HepG2 (cell line): Measurements from ENCODE around the gene GDF9. TPM values are rescaled to one million over a fixed set of nuclear protein-coding genes. Genes with fewer than 3 reads are reported as not detected.

Experiments used
- CBFB ChIP-seq: sonication (generic); formaldehyde crosslinking; IDR thresholded peaks from 2 replicates; pipeline ENCODE4 v1.4.0; 2020; ENCODE audit warnings: missing genetic modification reagents
- FOXJ3 ChIP-seq: sonication (generic); formaldehyde crosslinking; IDR thresholded peaks from 2 replicates; pipeline ENCODE4 v1.4.0; 2020; ENCODE audit warnings: missing genetic modification reagents, mild to moderate bottlenecking, borderline replicate concordance
- KAT7 ChIP-seq: IDR thresholded peaks from 2 replicates; pipeline ENCODE4 v1.6.1; 2018; ENCODE audit warnings: borderline replicate concordance, missing compliant biosample characterization
- NR1H2 ChIP-seq: sonication (generic); formaldehyde crosslinking; IDR thresholded peaks from 2 replicates; pipeline ENCODE4 v1.8.1; 2022; ENCODE audit warnings: low read depth, missing genetic modification reagents, borderline replicate concordance
- RFX3 ChIP-seq: IDR thresholded peaks from 2 replicates; pipeline ENCODE4 v1.6.1; 2016; ENCODE audit warnings: missing biosample characterization, missing genetic modification reagents
- SMAD1 ChIP-seq: sonication (generic); formaldehyde crosslinking; IDR thresholded peaks from 2 replicates; pipeline ENCODE4 v1.4.0; 2020; ENCODE audit warnings: missing genetic modification reagents, low read depth, mild to moderate bottlenecking, borderline replicate concordance
- SSRP1 ChIP-seq: IDR thresholded peaks from 2 replicates; pipeline ENCODE4 v1.6.1; 2016; ENCODE audit warnings: control low read depth
- TBP ChIP-seq: sonication (generic); formaldehyde crosslinking; IDR thresholded peaks from 2 replicates; pipeline ENCODE4 v1.5.0; 2020; ENCODE audit warnings: missing genetic modification reagents
- THAP11 ChIP-seq: IDR thresholded peaks from 2 replicates; pipeline ENCODE4 v1.6.1; 2016; ENCODE audit warnings: missing biosample characterization, missing genetic modification reagents
- WIZ ChIP-seq: sonication (generic); formaldehyde crosslinking; IDR thresholded peaks from 2 replicates; pipeline ENCODE4 v1.5.1; 2020; ENCODE audit warnings: mild to moderate bottlenecking, missing genetic modification reagents
- ZBTB42 ChIP-seq: sonication (generic); formaldehyde crosslinking; IDR thresholded peaks from 2 replicates; pipeline ENCODE4 v1.5.0; 2020; ENCODE audit warnings: mild to moderate bottlenecking, missing genetic modification reagents
- ZC3H13 ChIP-seq: sonication (generic); formaldehyde crosslinking; IDR thresholded peaks from 2 replicates; pipeline ENCODE4 v1.8.1; 2023; ENCODE audit warnings: mild to moderate bottlenecking, missing genetic modification reagents, moderate library complexity
- ZFP37 ChIP-seq: sonication (generic); formaldehyde crosslinking; IDR thresholded peaks from 2 replicates; pipeline ENCODE4 v1.4.0; 2020; ENCODE audit warnings: missing genetic modification reagents, borderline replicate concordance
- ZNF264 ChIP-seq: sonication (generic); formaldehyde crosslinking; IDR thresholded peaks from 2 replicates; pipeline ENCODE4 v1.4.0; 2020; ENCODE audit warnings: missing genetic modification reagents
- ZNF777 ChIP-seq: sonication (generic); formaldehyde crosslinking; IDR thresholded peaks from 2 replicates; pipeline ENCODE4 v1.4.0; 2020; ENCODE audit warnings: missing genetic modification reagents
- polyA plus RNA-seq, 8 experiments: library from polyadenylated mRNA; depleted of rRNA in 3 of 8; stranded (reverse) in 7 of 8; unstranded in 1 of 8; fragments of >200 nt; fragmentation: Illumina TruSeq in 4 of 8; extraction: Trizol in 4 of 8; gene quantifications; 2 replicates each; pipeline versions ENCODE4 v1.2.1 to v1.2.3, GENCODE V29; 2011 to 2016; ENCODE audit warnings: low read depth in 4 of 8, missing spikeins in 1 of 8, mixed read lengths in 1 of 8; ENCODE audit not compliant: insufficient read depth in 1 of 8
- total RNA-seq, 5 experiments: library from RNA; depleted of rRNA; stranded (reverse); fragments of >200 nt; fragmentation: Illumina TruSeq; extraction: Trizol; gene quantifications; 2 replicates each; pipeline ENCODE4 v1.2.3, GENCODE V29; 2016; ENCODE audit warnings: low read depth in 1 of 5
- TF ChIP-seq, protein P1 (sequence below): IDR thresholded peaks from 2 replicates; pipeline ENCODE4 v1.6.1; 2012; ENCODE audit warnings: low read depth, low read length, improper control_type of control experiment
- TF ChIP-seq, protein P2 (sequence below): sonication (generic); formaldehyde crosslinking; IDR thresholded peaks from 2 replicates; pipeline ENCODE4 v1.5.1; 2020; ENCODE audit warnings: missing genetic modification reagents, mild to moderate bottlenecking, borderline replicate concordance
- TF ChIP-seq, protein P3 (sequence below): sonication (generic); formaldehyde crosslinking; IDR thresholded peaks from 2 replicates; pipeline ENCODE4 v1.4.0; 2020; ENCODE audit warnings: missing genetic modification reagents
- TF ChIP-seq, protein P4 (sequence below): sonication (generic); formaldehyde crosslinking; IDR thresholded peaks from 2 replicates; pipeline ENCODE4 v1.4.0; 2020; ENCODE audit warnings: missing genetic modification reagents

Gene GDF9
- total and polyA plus RNA-seq, 2 of the 13 experiments (the other 11 are each of a cell fraction or from before 2014, with no cell fraction given), result 0.33 to 0.38 TPM

DNA sequence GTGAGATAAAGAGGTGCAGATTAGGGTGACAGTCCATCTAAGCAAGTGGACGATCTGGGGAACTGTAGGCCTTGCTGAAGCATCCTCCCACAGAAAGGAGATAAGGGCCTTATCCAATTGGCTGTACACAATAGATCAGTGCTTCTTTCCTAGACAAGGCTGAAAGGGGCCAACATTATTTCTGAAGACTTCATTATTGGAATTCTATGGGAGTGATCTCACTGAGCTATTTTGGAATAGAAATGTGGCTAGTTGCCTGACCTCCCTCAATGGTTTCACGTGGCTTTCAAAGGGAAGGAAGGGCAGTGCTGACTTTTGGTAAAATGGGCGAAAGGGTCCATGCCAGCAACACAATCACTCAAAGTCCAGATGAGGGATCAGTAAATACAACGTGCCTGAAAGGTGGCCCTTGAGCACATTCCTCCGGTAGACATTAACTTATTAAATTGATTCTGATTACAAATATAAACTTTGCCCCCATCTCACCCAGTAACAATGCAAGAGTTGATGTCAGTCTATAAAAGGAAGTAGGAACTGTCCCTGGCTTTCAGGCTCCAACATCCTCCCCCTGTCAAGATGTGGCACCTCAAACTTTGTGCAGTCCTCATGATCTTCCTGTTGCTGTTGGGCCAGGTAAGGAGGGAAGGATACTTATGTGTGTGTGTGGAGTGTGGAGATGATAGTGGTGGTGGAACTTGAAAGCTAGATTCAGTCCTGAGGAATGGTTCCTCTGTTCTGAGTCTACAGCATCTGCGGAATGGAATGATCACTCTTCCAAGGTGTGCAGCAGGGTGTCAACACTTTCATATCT is 7.1 kb upstream of the GDF9 start, which contains the start of gene LEAP2 (continued):
- TF ChIP-seq NR1H2 (CRISPR knock-in tag) (no peak), FOXJ3 (CRISPR knock-in tag) (peak; percentile 59; the same call in 1 of the 2 replicates), TBP (CRISPR knock-in tag) (no peak), KAT7 (CRISPR knock-in tag) (peak; percentile 48; the same call in 1 of the 2 replicates), WIZ (CRISPR knock-in tag) (peak; percentile 94), SMAD1 (CRISPR knock-in tag) (no peak), SSRP1 (CRISPR knock-in tag) (peak; percentile 81; the same call in 1 of the 2 replicates), ZBTB42 (CRISPR knock-in tag) (no peak), THAP11 (CRISPR knock-in tag) (peak; percentile 53; the same call in 1 of the 2 replicates), RFX3 (CRISPR knock-in tag) (no peak), ZC3H13 (CRISPR knock-in tag) (peak; percentile 96), ZNF264 (CRISPR knock-in tag) (no peak), ZFP37 (CRISPR knock-in tag) (0 out of 2 replicates have a peak, but pooled peaks have one; percentile 21), ZNF777 (CRISPR knock-in tag) (no peak), CBFB (CRISPR knock-in tag) (0 out of 2 replicates have a peak, but pooled peaks have one; percentile 12)
- TF ChIP-seq, protein P1, sequence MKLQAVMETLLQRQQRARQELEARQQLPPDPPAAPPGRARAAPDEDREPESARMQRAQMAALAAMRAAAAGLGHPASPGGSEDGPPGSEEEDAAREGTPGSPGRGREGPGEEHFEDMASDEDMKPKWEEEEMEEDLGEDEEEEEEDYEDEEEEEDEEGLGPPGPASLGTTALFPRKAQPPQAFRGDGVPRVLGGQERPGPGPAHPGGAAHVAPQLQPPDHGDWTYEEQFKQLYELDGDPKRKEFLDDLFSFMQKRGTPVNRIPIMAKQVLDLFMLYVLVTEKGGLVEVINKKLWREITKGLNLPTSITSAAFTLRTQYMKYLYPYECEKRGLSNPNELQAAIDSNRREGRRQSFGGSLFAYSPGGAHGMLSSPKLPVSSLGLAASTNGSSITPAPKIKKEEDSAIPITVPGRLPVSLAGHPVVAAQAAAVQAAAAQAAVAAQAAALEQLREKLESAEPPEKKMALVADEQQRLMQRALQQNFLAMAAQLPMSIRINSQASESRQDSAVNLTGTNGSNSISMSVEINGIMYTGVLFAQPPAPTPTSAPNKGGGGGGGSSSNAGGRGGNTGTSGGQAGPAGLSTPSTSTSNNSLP, result peak; percentile 99
- TF ChIP-seq, protein P2, sequence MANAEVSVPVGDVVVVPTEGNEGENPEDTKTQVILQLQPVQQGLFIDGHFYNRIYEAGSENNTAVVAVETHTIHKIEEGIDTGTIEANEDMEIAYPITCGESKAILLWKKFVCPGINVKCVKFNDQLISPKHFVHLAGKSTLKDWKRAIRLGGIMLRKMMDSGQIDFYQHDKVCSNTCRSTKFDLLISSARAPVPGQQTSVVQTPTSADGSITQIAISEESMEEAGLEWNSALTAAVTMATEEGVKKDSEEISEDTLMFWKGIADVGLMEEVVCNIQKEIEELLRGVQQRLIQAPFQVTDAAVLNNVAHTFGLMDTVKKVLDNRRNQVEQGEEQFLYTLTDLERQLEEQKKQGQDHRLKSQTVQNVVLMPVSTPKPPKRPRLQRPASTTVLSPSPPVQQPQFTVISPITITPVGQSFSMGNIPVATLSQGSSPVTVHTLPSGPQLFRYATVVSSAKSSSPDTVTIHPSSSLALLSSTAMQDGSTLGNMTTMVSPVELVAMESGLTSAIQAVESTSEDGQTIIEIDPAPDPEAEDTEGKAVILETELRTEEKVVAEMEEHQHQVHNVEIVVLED (CRISPR knock-in tag), result no peak
- TF ChIP-seq, protein P3, sequence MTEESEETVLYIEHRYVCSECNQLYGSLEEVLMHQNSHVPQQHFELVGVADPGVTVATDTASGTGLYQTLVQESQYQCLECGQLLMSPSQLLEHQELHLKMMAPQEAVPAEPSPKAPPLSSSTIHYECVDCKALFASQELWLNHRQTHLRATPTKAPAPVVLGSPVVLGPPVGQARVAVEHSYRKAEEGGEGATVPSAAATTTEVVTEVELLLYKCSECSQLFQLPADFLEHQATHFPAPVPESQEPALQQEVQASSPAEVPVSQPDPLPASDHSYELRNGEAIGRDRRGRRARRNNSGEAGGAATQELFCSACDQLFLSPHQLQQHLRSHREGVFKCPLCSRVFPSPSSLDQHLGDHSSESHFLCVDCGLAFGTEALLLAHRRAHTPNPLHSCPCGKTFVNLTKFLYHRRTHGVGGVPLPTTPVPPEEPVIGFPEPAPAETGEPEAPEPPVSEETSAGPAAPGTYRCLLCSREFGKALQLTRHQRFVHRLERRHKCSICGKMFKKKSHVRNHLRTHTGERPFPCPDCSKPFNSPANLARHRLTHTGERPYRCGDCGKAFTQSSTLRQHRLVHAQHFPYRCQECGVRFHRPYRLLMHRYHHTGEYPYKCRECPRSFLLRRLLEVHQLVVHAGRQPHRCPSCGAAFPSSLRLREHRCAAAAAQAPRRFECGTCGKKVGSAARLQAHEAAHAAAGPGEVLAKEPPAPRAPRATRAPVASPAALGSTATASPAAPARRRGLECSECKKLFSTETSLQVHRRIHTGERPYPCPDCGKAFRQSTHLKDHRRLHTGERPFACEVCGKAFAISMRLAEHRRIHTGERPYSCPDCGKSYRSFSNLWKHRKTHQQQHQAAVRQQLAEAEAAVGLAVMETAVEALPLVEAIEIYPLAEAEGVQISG (CRISPR knock-in tag), result no peak; the same call in 1 of the 2 replicates
- TF ChIP-seq, protein P4, sequence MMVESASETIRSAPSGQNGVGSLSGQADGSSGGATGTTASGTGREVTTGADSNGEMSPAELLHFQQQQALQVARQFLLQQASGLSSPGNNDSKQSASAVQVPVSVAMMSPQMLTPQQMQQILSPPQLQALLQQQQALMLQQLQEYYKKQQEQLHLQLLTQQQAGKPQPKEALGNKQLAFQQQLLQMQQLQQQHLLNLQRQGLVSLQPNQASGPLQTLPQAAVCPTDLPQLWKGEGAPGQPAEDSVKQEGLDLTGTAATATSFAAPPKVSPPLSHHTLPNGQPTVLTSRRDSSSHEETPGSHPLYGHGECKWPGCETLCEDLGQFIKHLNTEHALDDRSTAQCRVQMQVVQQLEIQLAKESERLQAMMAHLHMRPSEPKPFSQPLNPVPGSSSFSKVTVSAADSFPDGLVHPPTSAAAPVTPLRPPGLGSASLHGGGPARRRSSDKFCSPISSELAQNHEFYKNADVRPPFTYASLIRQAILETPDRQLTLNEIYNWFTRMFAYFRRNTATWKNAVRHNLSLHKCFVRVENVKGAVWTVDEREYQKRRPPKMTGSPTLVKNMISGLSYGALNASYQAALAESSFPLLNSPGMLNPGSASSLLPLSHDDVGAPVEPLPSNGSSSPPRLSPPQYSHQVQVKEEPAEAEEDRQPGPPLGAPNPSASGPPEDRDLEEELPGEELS (CRISPR knock-in tag), result peak; percentile 73; the same call in 1 of the 2 replicates
